GOT3 (cell line): ENCODE data around the gene CDRT4.

Experiments used
- DNase-seq: peaks from one replicate; lab custom pipeline; 2025; ENCODE audit warnings: mixed read lengths; lab: John Stamatoyannopoulos, UW

CDRT4 gene

DNA sequence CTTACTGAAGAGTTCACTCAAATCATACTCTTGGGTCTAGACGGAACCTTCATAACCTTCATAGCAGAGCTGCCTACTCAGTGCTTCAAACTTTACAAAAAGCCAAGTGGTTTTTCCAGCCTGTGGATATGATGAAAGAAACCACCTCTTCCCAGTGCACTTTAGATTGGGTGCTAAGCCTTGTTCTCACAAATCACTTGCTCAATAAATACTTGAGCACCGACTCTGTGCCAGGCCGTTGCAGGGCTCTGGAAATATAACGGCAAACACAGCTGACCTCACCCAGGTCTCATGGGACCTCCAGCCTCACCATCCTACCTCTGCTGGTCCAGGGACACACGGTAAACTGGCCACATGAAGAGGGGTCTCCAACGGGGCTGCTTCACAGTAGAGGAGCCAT lies 35.7 kb downstream of the CDRT4 start:
- DNase-seq: no peak

DNA sequence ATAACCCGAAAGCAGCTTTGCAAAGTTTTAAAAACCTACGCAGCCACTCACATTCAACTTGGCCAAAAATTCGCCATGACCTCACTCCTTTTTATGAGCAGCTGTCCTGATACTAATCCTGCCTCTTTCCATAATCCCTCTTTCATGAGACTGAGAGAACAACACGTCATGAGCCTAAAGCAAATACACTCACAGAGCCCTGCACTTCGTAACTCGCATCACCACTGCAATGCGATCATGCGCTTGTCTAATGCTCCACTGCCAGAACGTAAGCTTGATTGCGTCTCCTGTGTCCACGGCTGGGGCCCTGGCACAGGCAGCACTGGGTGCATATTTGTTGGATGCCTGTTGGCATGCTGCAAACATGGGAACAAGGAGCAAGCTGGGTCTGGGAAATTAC lies 36.2 kb downstream of the CDRT4 start:
- DNase-seq: no peak

DNA sequence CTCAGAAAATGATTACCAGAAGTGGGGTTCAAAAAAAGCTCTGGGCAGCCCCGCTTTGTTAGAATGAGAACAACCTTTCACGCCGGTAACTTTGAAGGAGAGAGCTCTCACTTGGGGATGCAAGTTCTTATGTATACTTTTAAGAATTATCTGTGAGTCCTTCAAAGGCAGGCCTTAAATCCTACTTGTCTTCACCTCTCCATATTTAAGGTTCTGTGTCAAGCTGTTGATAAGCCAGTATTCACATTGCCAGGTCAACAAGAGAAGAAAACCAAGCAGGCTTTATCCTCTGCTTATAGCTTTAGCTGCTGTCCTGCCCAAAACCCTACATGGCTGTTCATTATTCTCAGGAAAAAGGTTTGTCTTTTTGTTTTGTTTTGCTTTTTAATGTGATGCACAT lies 42.9 kb downstream of the CDRT4 start:
- no peak for DNase-seq

DNA sequence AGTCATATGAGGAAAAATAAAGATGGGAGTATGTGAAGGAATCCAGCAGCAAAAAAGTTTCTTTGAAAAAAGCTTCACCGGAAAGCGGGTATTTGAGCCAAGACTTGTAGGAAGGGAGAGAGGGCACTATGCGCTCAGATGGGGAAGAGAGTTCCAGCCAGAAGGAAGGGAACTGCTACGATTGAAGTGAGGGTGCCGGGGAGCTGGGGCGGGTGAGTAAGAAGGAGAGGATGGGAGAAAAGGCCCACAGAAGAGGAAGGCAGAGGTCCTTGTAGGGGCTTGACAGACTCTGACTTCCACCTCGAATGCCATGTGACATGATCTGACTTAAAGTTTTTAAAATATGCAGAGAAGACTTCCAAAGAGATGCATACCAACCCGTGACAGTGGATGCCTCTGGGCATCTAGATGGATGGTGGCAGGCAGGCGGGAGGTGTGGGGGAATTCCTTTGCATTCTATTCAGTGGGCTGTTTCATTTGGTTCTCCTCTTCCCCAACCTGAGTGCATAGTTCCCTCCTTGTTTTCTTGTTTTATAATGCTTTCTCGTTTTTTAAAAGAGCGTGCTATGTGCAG lies 44.9 kb downstream of the CDRT4 start:
- no peak for DNase-seq

DNA sequence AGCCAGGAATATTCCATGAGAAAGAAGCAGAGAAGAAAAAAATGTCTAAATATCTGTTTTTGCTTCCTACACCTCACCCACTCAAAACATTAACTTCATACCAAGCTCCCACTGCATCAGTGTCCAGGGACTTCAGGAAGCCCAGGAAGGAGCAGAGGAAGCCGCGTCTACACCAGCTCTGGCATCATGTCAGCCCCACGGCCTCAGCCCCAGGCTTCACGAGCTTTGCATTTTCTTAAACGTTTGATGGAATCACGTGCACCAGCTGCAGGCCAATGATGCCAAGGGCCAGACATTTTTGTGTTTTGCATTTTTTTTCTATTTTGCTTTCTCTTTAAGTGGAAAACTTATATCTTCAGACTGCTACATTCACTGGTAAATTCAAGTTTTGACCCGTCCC lies 48.6 kb downstream of the CDRT4 start:
- DNase-seq: no peak

DNA sequence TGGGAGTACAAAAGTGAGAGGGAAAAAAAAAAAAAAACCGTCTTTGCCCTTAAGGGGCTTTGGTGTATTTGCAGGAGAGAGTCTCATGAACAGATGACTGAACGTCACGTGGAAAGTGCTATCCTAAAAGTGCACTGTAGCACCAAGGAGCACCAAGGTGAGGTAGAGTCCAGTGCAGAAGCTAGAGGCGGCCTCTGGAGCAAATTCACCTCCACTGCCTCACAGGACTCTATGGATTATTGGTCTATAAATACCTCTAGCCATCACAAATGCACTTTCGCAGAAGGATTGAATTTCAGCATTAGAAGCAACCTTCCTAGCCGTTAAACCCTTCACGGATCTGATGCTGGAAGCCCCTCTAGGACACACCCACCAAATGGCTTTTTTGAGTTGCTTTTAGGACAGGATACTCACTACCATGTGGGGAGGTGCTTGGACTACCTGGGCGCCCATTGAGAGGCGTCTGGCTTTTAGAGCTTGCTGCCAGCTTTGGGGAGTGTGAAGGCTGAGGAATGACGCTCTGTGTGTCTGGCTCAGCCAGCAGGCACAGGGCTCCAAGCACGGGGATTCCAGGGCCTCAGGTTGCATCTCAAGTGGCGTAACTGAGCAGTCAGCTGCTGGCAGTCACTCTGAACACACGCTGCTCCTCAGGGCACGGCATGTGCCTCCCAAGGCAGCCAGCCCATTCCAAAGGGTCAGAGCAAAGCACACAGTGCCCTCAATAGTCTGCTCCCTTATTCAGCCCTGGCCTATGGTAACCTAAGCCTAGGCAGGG lies 52.7 kb downstream of the CDRT4 start:
- DNase-seq: no peak

DNA sequence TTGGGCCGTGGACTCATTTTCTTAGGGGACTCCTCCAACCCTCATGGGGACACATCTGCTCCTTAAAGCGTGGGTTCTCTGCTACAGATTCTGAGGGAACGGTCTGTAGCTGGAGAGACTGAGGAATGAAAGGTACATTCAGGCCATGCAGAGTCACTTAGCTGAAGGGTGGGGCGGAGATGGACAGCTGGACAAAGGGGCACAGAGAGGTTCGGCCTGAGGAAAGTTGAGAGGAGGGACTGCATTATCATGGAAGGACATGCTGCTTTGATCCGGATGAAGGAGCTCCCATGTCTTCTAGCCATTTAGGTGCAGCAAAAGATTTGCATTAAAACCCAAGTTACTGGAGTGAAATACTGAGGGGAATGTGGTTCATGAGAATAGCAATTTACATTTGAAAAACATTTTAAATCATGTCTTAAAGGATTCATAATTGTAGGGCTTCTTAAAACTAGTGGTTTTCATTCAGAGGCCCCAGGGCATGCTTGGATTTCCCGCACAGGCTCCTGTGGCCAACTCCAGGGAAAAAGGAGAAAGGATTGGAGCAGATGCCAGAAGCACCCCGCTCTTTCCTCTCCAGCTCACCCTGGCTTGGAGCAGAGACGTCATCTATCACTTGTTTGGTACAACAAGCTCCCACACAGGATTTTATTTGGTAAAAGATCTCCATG lies 54.2 kb downstream of the CDRT4 start:
- no peak for DNase-seq

DNA sequence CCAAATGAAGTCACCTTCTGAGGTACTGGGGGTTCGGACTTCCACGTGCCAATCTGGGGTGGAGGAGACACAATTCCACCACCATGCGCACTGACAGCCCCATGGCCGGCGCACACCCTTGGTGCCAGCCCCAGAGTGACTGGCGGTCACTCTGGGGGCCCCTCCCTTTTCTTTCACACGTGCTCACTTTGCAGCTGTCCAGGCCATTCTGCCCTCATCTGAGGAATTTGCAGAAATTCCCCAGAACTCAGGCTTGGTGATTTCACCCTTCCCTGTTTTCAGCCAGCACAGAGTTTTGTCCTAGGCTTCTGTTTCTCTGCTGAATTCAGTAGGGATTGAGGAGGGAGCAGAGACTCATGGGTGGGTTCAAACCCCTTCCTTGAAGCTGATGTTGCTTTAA lies 54.8 kb downstream of the CDRT4 start:
- DNase-seq: no peak

DNA sequence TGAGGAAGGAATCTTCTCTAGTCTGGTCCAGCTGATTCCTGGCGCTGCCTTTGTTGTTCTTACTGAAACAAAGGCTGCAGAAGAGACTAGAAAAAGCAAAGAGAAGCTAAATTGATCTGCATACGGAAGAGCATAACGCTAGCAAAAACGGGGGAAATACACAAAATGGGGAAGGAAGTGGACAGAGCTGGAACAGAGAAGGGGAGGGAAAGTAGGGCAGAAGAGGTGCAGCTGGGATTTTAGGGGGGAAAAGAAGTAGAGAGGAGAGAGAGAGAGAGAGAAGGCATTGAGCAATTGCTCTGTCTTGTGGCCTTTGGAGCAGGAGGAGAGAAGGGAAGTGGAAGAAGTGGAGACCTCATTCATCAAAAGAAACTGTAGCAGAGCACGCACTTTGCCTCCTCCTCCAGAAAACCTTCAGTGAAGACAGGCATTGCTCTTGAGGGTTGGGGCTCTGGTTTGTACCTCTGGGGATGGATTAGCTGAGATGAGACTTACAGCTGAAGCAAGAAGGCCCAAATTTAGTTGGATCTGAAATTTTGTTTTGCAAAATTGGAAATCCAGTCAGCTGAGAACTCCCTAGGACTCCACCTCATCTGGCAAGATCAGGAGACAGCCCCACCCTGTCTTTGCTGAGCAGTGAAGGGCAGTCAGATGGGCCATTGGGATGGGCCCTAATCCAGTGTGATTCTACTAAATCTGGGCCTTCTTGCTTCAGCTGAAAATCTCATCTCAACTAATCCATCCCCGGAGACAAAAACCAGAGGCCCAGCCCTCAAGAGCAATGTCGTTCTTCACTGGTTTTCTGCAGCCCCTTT lies 55.8 kb downstream of the CDRT4 start:
- no peak for DNase-seq

DNA sequence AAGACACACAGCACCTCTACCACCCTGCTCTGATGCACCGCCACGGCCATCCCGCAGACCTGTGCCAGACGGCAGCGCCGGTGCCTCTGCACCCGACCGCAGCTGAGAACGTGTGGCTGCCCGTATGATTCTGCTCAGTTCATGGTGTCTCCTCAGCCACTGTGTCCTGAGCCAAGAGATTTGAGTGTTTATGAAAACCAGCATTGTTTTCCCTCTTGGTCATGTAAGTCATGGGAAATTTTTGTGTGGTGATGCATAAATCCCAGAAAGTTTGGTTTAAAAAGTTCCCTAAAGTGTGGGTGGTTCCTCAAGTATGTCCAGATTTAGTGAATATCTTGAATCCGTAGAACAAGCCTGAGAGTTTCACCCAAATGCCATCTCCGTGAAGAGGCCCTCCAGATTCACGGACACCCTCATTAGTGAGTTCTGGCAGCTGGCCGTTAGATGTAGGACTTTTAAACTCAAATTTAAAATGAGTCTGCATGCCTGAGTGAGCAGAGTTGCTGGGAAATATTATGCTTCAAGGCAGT lies 57.6 kb downstream of the CDRT4 start:
- DNase-seq: no peak

DNA sequence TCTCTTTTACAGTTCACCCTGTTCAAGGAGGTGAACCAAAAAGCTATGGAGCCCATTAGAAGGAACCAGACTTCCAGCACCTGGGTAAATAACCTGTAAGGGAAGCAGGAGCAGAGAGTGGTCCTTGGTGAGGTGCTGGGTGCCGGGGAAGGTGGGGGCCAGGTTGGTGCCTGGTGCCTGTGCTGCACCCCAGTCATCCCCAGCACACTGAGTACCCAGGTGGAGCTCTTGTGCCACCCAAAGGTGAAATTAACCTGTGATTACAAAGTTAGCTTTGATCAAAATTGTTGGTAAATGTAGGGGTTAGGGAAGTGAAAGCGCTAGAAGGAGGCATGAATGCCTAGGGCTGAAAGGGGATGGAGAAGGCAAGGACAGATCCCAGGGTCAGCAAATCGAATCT lies 58.6 kb downstream of the CDRT4 start:
- no peak for DNase-seq

DNA sequence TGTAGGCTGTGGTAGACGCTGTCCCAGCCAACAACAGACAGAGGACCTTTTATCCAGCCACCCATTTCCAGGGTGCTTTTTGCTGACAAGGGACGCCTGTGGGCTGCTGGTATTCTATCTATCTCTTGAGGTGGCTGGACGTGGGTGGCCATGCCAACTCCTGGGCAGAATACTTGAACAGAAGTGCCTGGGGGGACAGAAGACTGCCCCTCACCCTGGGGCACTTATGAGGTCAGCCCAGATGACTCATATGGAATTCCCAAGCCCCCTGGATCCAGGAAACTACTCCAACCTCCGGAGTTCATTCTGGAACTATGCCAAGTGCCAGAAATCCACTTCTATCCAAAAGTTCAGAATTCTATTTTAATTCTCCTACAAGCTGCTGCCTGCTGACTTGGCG lies 61.3 kb downstream of the CDRT4 start:
- no peak for DNase-seq

DNA sequence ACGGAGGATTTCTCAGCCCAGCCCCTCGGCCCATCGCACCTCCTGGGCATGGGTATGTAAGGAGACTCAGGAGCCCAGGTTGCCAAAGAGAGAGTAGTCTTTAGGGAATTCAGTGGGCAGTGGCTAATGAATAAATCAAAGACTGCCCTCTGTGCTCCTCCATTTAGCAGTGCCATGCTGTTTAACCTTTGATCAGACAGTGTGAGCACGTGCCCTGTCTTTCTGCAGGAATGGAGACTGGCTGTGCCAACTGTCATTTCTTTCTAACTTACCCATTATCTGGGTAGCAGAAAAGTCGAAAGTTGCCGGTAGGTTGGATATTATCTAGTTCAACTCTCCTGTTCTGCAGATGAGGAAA lies 62.4 kb downstream of the CDRT4 start:
- DNase-seq: no peak

DNA sequence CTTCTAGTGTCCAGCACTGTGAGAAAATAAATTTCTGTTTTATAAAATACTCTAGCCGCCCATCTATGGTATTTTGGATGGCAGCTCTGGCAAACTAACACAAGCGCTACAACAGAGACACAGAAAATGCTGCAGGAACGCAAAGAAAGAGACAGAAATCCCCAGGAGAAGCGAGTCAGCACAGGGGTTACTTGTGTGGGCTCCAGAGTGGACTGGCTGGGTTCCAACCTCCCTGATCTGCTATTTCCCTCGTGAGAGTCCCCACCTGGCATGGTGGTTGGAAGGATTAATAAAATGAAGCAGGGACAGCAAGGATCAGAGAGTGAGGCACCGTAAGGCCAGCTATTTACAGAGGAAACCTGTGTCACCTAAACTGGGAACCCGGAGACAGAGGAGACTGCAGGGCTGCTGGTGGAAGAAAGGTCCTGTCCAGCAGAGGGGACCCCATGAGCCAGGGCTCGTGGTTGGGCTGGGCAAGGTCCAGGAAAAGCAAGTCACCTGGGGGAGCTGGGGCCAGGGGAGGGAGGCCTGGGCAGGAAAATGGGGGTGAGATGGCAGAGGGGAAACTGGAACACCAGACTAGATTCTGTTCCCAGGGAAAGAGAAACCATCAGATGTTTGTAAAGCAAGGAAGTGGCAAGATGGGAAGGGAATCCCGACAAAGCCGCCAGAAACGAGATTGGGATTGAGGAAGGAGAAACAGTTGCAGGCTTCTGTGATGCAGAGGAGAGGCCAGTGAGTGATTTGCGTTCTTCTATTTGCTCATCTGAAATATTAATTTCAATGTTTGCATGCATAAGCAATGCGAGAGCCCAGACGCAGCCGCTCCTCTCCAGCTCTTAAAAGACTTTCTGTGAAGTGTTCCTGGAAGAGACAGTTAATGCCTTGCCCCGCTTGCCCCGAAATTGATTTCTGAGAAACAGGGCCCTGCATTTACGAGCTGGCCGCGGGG lies 63.0 kb downstream of the CDRT4 start:
- DNase-seq: no peak

DNA sequence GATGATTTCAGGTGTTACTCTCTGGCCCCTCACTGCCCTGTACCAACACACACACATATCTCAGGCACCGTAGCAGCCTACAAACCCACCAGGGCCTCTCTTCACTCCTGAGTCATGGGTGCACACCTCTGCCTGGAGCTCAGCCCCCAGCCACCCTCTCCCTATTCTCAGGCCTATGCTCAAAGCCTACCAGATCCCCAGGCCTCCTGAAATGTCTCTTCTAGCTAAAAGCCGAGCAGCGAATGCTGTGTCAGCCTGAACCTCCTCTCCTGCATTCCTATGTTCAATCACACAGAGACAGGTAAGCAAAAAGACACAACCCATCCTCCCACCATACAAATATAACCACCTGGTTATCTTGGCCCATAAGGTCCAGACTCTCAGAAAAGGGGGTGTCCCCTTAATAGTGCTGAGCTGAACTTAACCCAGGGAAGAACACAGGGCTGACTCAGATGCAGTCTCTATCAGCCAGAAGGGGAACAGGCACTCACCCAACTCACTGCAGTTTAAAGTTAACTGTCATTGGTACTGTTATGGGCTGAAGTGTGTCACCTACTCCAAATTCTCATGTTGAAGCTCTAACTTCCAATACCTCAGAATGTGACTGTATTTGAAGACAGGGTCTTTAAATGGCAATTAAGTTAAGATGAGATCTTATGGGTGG lies 64.0 kb downstream of the CDRT4 start:
- no peak for DNase-seq

DNA sequence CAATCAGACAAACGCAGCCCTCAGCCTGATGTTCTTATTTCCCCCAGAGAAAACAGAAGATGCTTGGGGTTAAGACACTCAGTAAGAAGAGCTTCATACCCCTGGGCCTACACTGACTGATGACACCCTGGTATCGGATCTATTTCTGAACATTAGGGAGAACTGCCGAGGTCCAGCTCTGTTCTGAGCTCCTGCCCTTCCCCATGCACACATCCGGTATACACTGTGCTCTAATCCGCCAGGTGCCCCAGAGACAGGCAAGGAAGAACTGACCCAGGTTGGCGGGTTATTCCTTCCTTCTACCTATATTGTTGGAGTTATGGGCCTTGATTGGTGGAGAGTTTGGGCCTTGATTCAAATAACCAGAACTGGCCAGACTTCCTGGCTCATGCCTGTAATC lies 68.0 kb downstream of the CDRT4 start:
- no peak for DNase-seq

DNA sequence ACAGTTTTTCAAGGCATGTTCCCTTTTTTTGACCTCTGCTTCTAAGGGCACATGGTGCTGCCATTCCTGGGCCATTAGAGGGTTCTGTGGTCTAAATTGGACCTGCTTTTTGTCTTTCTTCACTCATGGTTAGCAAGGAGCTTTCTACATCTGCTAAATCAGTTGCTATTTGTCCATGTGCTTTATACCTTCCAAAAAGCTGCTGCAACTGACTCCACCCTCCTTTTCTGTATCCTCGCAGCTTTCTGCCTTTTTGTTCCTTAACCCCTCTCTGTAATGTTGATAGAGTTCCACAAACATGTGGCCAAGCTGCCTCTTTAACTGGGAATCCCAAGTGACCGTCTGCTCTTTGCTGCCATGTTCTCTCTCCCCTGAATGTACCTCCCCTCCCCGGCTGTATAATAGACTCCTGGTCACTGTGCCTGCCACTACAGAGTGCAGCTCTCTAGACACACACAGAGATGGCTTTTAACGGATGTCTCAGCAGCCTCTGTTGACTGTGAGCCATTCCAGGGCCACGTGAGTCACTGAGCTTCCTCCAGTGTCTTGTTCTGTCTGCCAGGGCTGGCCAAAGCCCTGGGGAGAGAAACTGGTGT lies 68.6 kb downstream of the CDRT4 start:
- no peak for DNase-seq

DNA sequence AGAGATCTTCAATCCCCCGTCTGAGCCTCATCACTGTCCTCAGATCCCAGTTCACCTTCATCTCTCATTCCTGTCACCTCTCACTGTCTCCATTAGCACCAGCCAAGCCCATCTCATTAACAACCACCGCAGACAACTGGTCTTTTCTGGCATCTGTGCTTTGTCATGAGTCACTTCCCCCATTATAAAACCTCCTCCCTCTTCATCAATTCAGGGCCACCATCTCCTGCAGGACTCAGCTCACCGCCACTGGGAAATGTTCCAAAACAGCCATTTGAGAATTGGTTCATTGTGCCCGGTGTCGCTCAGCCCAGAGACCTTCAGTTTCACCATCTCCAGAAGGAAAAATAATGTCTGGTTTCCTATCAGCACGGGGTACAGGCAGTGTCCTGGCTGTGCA lies 69.1 kb downstream of the CDRT4 start:
- no peak for DNase-seq

DNA sequence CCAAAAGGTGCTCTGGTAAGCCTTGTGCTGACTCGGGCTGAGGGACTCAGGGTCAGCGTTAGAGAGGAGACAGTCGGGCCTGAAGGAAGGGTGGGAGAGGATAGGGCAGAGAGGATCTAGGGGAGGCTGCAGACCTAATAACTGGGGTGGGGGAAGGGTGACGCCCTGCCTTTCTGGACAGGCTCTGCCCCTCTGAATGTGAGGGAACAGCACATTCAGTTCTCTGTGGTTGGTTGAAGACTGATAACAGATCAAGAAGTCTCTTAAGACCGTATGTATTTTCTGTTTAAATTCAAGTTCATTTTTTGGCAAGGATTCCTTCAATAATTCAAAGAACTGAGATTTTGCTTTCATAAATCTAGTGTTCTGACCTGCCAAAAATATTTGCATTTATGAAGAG lies 69.8 kb downstream of the CDRT4 start:
- no peak for DNase-seq

DNA sequence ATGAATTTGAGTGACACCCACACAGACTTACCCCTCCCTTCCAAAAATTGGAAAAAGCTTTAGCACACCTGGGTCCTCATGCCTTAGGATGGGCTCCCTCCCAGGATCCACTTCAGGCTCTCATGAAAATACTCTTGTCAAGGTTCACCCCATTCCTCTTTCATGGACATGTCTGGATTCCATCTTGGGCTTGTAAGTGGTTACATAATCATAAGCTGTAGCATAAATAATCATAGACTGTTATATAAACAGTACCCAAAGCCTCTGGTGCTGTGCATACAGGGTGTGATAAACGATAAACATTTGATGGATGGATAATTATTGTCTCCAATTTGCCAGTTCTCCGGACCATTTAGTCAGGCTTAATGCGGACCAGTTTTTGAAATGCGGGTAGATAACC lies 72.3 kb downstream of the CDRT4 start:
- DNase-seq: no peak
